ENCODE results near the gene SORT1.
A peak's percentile ranks its signal among the peaks of the same experiment; 100 is the strongest.
"Not testable (repeated sequence)": the region's sequence is repeated elsewhere in the genome, so short reads cannot be mapped to it uniquely, and the experiment has no call there.

Gene SORT1

DNA sequence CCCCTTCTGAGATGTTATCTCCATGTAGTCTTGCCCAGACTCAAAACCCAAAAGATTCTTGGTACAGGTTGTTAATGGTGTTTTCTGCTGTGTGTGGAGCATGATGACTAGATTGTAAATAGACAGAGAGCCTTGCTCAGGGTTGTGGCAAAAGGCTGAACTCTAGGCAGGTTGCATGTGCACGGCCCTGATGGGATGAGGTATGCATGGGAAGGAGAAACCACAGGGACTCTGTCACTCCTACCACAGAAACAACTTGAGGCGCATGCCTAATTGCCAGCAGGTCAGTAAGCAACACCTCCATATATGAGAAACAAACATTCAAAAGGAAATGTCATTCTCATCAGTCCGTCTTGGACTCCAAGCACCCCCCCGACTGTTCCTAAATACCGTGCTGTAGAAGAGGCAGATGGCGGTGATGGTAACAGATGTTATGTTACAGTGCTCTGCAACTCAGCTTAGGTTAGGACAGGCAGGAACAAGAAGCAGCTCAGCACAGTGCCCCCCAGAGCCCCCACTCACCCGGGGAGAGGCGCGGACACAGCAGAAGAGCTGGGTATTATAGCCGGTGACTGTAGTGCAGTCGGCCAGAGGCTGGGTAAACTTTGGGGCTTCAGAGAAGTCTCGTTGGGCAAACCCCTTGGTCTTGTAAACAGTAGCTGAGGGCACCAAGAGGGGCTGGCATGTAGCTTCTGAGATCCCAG lies 101.9 kb downstream of the SORT1 start:
- DNase-seq, result no peak

- no peak for DNase-seq
These were observed 103.2 kb downstream of the SORT1 start for GRCh38 chr1:109294481-109294880.

GRCh38 chr1:109293026-109293425 lies 104.7 kb downstream of the SORT1 start:
- no peak for DNase-seq

GRCh38 chr1:109292364-109292763 lies 105.4 kb downstream of the SORT1 start:
- DNase-seq, result no peak

DNA sequence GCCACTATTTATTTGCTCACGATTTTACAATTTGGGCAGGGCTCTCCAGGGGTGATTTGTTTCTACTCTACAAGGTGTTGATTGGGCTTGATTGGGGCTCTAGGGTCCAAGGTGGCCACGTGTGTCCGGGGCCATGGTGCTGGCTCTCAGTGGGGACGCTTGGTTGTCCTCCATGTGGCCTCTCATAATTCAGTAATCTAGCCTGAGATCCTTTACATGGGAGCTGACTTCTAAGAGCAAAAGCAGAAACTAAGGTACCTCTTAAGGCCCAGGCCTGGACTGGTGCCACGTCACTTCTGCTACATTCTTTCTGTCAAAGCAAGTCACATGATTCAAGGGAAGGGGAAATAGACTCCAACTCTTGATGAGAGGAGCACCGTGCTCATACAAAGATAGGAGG lies 106.7 kb downstream of the SORT1 start:
- peak; percentile 10 for DNase-seq

- no peak for DNase-seq
These were observed 107.6 kb downstream of the SORT1 start for GRCh38 chr1:109290137-109290536.

GRCh38 chr1:109286762-109287161 lies 111.0 kb downstream of the SORT1 start:
- DNase-seq, result not testable (repeated sequence)

GRCh38 chr1:109283748-109284600 lies 113.7 kb downstream of the SORT1 start:
- no peak for DNase-seq

DNA sequence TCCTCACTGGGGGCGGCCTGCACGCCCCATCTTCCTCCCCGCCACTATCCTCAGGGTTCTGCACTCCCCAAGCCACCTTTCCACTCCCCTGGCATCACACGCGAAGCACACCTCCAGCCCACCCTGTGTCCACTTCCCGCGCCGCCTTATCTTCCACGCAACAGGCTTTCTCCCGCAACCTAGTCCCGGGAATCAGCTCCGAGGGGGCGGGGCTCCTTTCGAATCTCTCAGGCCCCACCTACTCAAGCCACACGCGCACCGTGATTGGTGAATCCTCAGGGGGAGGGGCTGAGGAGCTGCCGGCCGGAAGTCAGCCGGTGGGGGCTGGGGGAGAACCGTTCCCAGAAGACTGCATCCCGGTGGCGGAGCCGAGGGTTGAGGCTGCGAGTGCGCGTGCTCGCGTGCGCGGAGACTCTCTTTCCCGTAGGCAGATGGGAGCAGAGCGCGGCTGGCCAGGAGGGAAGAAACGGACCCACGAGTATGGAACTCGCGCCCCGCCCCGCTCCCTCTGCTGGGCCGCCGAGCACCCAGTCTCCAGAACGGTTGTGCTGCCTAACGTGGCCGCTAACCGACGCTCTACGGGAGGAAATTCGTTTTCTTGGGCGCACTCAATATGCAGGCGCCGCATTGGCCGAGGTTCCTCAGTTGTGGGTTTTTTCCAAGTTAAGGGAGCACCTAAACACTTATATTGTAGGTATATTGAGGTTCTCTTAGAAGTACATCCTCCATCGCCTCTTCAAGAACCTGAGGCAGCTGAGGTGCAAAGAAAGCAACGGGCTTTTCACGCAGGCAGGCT lies 114.6 kb downstream of the SORT1 start, which contains the start of gene PSRC1:
Gene PSRC1, minus strand, starts transcription at position 194 of the 796 bp plus-strand sequence.
- DNase-seq, result peak; percentile 84

DNA sequence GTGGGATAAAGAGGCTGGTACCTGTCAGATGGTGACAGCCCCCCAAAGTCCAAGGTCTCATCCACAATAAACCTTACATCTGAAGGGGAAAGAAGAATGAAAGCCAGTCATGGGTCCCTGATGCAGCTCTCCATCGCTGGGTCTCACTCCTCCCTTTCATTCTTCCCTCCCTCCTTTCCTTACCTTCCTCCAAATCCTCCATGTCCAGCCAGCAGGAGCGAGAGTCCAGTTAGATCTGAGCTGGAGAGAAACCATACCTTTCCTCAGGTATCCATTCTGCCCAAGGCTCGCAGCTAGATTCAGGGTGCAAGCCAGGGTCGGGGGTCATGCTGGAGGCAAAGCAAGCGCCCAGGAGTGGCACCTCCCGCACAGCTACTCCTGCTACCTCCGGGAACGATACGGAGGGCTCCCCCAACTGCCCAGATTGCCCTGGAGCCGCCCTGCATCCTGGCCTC lies 115.2 kb downstream of the SORT1 start:
- DNase-seq, result no peak

GRCh38 chr1:109281680-109282496 lies 115.8 kb downstream of the SORT1 start:
- DNase-seq, result no peak

GRCh38 chr1:109280862-109281261 lies 116.9 kb downstream of the SORT1 start:
- DNase-seq, result no peak

DNA sequence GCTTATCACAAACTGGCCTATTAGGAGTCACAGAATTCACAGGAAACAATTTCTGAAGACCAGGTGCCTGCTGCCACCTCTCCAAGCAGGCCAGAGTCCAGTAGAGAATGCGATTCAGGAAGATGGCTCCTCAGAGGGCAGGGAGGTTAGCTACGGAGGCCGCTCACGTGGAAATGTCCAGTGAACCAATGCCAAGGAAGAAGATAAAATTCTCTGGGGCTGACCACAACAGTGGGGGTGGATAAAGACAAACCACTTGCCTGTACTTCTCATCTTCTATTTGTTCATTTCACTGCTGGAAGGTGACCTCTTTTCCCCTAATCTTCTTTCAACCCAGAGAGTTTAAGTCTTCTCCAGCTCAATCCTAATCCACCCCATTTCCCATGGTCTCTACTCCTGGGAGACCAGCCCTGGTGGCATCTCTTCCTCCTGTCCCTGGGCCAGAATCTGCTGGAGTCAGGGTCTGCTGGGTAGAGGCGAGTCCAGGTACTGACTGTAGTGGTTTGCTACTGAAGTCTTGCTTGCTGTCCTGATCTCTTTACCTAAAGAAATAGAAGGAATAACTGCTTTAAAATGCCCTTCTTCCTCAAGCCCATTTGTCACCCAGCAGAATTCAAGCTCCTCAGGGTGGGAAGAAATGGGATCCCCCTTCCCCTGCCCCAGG lies 118.0 kb downstream of the SORT1 start:
- DNase-seq, result no peak

DNA sequence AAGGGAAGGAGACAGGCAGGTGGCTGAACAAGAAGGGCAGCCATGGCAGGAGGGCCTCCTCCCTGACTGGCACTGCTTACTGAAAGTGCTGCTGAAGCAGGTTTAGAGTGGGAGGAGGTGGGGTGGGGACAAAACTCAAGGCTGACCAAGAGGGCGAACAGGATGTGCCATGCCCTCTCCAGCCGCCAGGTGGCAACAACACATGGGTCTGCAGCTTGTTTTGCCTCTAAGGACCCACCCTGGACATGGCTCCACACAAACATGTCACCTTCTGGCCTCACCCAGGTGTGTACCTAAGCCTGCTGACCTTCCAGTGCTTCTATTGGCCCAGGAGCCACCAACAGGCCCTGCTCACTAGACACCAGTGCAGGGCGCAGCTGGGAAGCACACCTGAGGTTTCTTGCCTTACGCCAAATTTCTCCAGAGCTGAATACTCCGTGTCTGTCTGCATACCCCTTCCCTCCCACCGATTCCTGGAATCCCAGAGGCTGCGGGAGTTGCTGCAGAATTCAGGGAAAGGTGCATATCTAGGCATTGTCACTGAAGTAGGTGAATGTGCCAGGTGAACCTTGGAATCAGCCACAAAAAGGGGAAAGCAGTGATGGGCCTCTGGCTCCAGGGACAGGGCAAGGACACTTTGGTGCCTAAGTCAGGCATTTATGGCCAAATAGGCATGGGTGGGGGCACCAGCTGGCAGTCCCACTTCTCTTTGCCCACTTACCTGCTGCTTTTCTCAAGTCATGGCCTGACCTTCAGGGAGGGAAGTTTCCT lies 120.1 kb downstream of the SORT1 start:
- DNase-seq, result peak; percentile 54

DNA sequence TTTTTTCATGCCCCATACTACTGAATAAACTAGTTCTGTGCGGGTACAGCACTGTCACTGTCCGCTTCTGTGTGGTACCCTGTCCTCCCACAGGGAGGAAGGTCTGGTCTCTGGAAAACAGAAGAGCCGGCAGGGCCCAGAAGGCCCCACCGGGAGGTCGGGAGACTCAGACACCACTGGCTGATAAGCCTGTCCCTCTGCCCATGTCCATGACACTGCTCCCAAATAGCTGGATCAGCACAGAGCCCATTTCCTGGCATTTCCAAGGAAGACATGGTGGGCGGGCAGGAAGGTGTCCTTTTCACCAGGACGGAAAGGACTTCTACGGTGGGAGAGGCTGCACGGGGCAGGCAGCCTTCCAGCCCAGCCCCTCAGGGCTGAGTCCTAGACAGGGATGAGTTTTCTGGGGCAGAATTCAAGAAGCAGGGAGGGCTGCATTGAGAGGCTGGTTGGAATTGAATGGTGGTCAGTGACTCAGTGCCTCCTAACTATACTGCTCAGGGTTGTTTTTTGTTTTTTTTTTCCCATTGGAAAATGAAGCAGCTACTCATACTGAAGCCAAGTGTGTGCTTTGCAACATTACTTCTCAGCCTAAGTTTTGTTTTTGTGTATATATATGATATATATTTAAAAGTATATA lies 121.9 kb downstream of the SORT1 start:
- no peak for DNase-seq

DNA sequence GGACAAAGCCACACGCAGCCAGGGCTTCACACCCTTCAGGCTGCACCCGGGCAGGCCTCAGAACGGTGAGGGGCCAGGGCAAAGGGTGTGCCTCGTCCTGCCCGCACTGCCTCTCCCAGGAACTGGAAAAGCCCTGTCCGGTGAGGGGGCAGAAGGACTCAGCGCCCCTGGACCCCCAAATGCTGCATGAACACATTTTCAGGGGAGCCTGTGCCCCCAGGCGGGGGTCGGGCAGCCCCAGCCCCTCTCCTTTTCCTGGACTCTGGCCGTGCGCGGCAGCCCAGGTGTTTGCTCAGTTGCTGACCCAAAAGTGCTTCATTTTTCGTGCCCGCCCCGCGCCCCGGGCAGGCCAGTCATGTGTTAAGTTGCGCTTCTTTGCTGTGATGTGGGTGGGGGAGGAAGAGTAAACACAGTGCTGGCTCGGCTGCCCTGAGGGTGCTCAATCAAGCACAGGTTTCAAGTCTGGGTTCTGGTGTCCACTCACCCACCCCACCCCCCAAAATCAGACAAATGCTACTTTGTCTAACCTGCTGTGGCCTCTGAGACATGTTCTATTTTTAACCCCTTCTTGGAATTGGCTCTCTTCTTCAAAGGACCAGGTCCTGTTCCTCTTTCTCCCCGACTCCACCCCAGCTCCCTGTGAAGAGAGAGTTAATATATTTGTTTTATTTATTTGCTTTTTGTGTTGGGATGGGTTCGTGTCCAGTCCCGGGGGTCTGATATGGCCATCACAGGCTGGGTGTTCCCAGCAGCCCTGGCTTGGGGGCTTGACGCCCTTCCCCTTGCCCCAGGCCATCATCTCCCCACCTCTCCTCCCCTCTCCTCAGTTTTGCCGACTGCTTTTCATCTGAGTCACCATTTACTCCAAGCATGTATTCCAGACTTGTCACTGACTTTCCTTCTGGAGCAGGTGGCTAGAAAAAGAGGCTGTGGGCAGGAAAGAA lies 122.9 kb downstream of the SORT1 start:
- no peak for DNase-seq

DNA sequence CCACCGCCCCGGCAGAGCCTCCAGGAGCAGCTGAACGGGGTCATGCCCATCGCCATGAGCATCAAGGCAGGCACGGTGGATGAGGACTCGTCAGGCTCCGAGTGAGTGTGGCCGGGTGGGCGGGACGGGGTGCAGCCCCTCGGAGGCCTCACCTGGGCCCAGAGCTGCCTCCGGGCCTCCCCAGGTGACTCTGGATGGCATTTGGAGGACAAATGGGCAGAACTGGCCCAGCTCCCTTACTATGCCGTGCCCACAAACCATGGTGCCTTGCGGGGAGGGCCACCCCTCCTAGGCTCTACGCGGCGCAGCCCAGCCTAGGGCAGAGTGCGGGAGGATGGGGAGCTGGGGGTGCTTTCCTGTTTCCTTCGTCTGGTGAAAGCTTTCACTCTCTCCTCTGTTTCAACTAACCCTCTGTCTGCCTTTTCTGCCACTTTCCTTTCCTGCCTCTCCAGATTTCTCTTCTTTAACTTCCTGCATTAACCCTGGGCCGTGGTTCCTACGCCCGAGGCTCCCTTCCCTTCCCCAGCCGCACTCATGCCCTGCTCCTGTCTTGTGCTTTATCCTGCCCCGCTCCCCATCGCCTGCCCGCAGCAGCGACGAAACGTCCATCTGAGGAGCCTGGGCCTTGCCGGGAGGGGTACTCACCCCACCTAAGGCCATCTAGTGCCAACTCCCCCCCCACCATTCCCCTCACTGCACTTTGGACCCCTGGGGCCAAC lies 124.0 kb downstream of the SORT1 start:
- DNase-seq, result no peak

DNA sequence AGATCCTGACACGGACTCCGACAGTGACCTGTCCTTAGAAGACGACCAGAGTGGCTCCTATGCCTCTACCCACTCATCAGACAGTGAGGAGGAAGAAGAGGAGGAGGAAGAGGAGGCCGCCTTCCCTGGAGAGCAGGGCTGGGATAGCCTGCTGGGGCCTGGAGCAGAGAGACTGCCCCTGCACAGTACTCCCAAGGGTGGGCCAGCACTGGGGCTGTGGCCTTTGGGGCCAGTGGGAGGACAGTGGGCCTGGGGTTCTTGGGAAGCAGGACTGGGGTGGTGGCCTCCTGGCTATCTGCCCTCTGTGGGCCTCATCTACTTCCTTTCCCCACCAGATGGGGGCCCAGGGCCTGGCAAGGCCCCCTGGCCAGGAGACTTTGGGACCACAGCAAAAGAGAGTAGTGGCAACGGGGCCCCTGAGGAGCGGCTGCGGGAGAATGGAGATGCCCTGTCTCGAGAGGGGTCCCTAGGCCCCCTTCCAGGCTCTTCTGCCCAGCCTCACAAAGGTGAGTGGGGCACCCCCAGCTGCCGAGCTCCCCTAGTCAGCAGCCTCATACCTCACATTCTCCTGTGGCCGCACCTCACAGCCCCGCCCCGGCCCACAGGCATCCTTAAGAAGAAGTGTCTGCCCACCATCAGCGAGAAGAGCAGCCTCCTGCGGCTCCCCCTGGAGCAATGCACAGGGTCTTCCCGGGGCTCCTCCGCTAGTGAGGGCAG lies 124.7 kb downstream of the SORT1 start:
- DNase-seq, result no peak
